IMR-90 (cell line): Measurements from ENCODE around the gene METRNL.

Experiments
- CTCF ChIP-seq: conservative IDR thresholded peaks from 2 replicates; pipeline ENCODE4 v1.5.1; 2012; ENCODE audit warnings: mild to moderate bottlenecking, low read depth, low read length, improper control_type of control experiment
- RCOR1 ChIP-seq: IDR thresholded peaks from 2 replicates; pipeline ENCODE4 v1.6.1; 2012; ENCODE audit warnings: mild to moderate bottlenecking, low read length, improper control_type of control experiment; ENCODE audit not compliant: insufficient replicate concordance
- TF ChIP-seq, protein P1 (sequence below): fragments of 150-350 bp; IDR thresholded peaks from 2 replicates; pipeline ENCODE4 v1.6.1; 2017; ENCODE audit warnings: mild to moderate bottlenecking, antibody characterized with exemption, low read length, low read depth

DNA sequence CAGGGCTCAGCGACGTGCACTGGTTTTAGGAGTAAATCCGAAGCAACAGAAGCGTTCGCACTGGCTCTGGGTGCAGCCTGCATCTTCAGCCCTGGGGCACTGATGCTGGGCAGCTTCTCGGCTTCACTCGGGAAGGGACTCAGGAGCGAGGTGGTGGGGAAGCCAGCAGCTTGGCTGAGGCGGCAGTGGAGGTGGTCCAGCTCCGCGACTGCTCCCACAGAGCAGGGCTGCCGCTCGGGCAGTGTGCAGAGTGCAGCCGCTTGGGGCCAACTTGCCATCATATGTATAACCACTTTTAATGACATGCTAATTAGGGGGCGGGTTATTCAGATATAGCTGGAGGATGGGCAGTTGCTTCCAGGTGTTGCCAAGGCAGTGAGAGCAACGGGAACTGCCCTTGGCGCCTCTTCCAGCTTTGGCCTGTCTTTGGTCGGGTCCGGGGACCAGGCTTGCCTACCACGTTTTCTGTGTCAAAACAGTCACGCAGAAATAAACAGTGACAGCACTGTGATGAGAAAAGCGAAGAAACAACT lies 26.7 kb downstream of the METRNL start:
- TF ChIP-seq CTCF (no peak), RCOR1 (no peak)
- TF ChIP-seq, protein P1, sequence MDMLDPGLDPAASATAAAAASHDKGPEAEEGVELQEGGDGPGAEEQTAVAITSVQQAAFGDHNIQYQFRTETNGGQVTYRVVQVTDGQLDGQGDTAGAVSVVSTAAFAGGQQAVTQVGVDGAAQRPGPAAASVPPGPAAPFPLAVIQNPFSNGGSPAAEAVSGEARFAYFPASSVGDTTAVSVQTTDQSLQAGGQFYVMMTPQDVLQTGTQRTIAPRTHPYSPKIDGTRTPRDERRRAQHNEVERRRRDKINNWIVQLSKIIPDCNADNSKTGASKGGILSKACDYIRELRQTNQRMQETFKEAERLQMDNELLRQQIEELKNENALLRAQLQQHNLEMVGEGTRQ: no peak
